ENCODE data around the gene GOLGA8A.
"Not testable (repeated sequence)": the region's sequence is repeated elsewhere in the genome, so short reads cannot be mapped to it uniquely, and the experiment has no call there.

GOLGA8A gene

GRCh38 chr15:34409511-34409910 lies 28.1 kb downstream of the GOLGA8A start:
- not testable (repeated sequence) for DNase-seq (ENCODE audit: low read depth in 3 of 3, low spot score in 1 of 3)

- not testable (repeated sequence) for DNase-seq (ENCODE audit: low read depth in 3 of 3, low spot score in 1 of 3)
Observed at GRCh38 chr15:34408973-34409372, 28.6 kb downstream of the GOLGA8A start.

- not testable (repeated sequence) for DNase-seq (ENCODE audit: low read depth in 3 of 3, low spot score in 1 of 3)
Observed at GRCh38 chr15:34403899-34404298, 33.7 kb downstream of the GOLGA8A start.

GRCh38 chr15:34403160-34403598 lies 34.4 kb downstream of the GOLGA8A start:
- not testable (repeated sequence) for DNase-seq (ENCODE audit: low read depth in 3 of 3, low spot score in 1 of 3)

- not testable (repeated sequence) for DNase-seq (ENCODE audit: low read depth in 3 of 3, low spot score in 1 of 3)
Observed at GRCh38 chr15:34397637-34398259, 39.9 kb downstream of the GOLGA8A start.

GRCh38 chr15:34392981-34393380 lies 44.6 kb downstream of the GOLGA8A start:
- DNase-seq (ENCODE audit: low read depth in 3 of 3, low spot score in 1 of 3), result not testable (repeated sequence)

GRCh38 chr15:34389594-34390086 lies 48.0 kb downstream of the GOLGA8A start:
- not testable (repeated sequence) for DNase-seq (ENCODE audit: low read depth in 3 of 3, low spot score in 1 of 3)
